ENCODE data around the gene TH.

TH gene

DNA sequence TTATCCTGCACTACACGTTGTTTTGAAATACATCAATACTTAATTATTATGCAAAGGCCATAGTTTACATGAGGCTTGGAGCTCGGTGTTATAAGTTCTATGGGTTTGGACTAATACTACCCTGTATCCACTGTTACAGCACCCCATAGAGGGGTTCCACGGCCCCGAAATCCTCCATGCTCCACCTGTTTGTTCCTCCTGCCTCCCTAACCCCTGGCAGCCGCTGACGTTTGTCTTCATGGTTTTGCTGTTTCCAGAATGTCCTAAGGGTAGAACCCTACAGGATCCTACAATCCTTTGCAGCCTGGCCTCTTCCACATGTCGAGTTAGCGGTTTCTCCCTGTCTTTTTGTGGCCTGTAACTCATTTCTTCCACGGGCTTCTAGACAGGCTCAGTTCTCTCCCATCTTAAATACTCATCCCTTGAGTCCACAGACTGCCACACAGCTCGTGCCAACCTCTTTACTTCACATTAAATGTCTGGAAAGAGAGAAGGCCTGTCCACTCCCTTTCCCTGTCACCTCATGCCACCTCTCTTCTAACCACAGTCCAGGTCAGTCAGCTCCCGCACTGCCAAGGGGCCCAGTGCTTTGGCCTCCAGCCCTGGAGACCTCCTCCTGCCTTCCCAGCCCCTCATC is 42.4 kb upstream of the TH start:
- Histone ChIP-seq H3K27ac (no peak overlapping the region), H3K9me3 (no peaks in the 10 kb centered on the region), H3K4me1 (peaks cover 0 to 9% (median 0%) of the 10 kb centered on the region in 4 donors), H3K27me3 (peaks cover 0 to 55% of the 10 kb centered on the region in 2 donors), H3K36me3 (no peaks in the 10 kb centered on the region), H3K4me3 (no peak overlapping the region)
- TF ChIP-seq, protein P1, sequence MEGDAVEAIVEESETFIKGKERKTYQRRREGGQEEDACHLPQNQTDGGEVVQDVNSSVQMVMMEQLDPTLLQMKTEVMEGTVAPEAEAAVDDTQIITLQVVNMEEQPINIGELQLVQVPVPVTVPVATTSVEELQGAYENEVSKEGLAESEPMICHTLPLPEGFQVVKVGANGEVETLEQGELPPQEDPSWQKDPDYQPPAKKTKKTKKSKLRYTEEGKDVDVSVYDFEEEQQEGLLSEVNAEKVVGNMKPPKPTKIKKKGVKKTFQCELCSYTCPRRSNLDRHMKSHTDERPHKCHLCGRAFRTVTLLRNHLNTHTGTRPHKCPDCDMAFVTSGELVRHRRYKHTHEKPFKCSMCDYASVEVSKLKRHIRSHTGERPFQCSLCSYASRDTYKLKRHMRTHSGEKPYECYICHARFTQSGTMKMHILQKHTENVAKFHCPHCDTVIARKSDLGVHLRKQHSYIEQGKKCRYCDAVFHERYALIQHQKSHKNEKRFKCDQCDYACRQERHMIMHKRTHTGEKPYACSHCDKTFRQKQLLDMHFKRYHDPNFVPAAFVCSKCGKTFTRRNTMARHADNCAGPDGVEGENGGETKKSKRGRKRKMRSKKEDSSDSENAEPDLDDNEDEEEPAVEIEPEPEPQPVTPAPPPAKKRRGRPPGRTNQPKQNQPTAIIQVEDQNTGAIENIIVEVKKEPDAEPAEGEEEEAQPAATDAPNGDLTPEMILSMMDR (IDR thresholded peaks at IDR 0.05) = no peak
- DNase-seq = no peak
- intact Hi-C loops (cut with DNase I; ENCODE audit: low total_unique reads) = no loop called here

DNA sequence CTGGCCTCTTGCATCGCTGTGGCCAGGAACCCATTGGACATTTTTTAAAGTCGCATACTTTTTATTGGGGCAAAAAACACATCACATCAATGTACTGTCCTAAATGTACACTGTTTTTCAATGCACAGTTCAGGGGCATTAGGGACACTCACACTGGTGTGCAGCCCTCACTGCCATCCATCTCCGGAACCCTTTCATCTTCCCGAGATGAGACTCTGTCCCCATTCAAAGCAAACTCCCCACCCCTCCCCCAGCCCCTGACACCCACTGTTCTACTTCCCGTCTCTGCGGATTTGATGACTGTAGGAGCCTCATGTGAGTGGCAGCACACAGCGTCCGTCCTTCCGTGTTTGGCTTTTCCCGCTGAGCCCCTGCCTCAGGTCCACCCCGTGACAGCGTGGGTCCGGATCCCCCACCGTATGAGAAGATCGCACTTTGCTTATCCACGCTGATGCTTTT is 41.8 kb upstream of the TH start:
- intact Hi-C loops (cut with DNase I; ENCODE audit: low total_unique reads) = no loop called here
- H3K36me3 ChIP-seq = no peaks in the 10 kb centered on the region
- peaks cover 0 to 60% of the 10 kb centered on the region in 2 donors for H3K27me3 ChIP-seq
- H3K9me3 ChIP-seq = no peaks in the 10 kb centered on the region
- no peak for DNase-seq
- no peak overlapping the region for H3K4me3 ChIP-seq
- TF ChIP-seq, protein P1 (IDR thresholded peaks at IDR 0.05) = no peak
- no peak overlapping the region for H3K27ac ChIP-seq
- peaks cover 0 to 9% (median 0%) of the 10 kb centered on the region in 4 donors for H3K4me1 ChIP-seq

DNA sequence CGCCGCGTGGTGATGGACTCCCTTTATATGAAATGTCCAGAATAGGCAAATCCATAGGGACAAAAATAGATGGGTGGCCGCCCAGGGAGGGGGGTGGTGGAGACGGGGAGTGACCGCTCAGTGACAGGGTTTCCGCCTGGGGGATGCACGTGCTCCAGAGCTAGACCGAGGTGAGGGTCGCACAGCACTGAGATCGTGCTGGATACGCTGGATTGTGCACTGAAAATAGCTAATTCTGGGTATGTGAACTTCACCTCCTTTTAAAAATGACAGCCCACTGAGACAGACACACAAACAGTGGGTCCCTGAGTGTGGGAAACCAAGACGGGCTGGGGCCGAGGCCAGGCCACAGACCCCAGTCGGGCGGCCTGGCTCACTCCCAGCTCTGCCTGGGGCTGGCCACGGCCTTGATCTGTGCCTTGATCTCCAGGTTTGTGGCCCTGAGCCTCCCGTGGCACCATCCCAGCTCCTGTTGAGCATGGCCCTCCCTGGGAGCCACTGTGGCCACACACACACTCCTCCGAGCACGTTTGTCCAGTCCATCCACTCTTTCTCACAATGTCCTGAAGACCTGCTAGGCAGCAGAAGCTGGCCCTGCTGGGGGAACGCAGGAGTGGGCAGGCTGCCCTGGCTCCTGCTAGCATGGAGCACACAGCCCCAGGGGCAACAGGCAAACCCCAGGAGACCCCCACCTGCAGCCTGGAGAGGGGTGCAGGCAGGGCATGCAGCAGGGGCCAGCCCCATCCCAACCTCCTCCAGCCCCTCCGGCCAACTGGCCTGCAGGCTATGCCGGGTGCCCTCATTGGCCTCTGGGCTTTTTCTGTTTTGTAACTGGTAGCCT is 41.0 kb upstream of the TH start:
- Histone ChIP-seq H3K27me3 (peaks cover 0 to 64% of the 10 kb centered on the region in 2 donors), H3K4me1 (peaks cover 0 to 13% (median 0%) of the 10 kb centered on the region in 4 donors), H3K9me3 (no peaks in the 10 kb centered on the region), H3K36me3 (no peaks in the 10 kb centered on the region), H3K4me3 (no peak overlapping the region), H3K27ac (no peak overlapping the region)
- intact Hi-C loops (cut with DNase I; ENCODE audit: low total_unique reads) = no loop called here
- DNase-seq = peak in 1 of 2 donors; percentile 40
- TF ChIP-seq, protein P1 (IDR thresholded peaks at IDR 0.05) = no peak

DNA sequence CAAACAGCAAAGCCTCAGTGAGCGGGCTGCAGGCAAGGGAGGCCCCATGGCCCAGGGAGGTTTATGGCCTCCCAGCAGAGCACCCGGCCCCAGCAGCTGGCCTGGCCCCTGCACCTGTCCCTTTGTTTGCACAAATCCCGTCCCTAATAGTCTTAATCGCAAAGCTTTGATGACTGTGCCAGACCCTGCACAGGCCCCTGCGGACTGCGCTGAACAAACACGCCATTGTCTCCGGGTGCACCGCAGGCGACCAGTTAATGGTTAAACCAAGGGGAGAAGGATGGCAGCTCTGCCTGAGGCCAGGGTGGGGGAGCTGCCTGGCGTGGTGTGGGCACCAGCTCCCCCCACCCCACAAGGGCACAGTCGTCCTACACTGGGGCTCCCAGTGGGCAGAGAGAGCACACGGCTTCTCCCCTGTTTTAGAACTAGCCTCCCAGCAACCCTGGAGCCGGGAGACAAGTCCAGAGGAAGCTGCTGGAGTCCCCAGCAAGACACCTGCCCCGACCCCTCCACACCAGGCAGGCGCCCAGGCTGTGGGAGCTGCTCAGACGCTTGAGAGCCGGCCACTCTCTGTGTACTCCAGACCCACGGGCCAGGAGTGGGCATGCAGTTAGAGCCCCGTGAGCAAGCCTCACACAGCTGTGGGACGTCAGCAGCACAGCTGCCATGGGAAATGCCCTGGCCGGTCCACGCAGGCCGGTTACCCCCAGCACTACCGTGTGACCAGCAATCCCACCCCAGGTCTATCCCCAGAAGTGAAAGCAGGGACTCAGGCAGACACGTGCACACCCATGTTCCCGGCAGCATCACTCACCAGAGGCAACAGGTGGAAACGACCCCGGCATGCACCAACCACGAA is 39.7 kb upstream of the TH start:
- Histone ChIP-seq H3K27me3 (peaks cover 0 to 54% of the 10 kb centered on the region in 2 donors), H3K36me3 (no peaks in the 10 kb centered on the region), H3K27ac (no peak overlapping the region), H3K4me1 (peaks cover 0 to 13% (median 0%) of the 10 kb centered on the region in 4 donors), H3K9me3 (peaks cover 0 to 6% (median 0%) of the 10 kb centered on the region in 3 donors), H3K4me3 (no peak overlapping the region)
- intact Hi-C loops (cut with DNase I; ENCODE audit: low total_unique reads) = no loop called here
- TF ChIP-seq, protein P1 (IDR thresholded peaks at IDR 0.05) = no peak
- DNase-seq = peak; percentile 11 to 50

DNA sequence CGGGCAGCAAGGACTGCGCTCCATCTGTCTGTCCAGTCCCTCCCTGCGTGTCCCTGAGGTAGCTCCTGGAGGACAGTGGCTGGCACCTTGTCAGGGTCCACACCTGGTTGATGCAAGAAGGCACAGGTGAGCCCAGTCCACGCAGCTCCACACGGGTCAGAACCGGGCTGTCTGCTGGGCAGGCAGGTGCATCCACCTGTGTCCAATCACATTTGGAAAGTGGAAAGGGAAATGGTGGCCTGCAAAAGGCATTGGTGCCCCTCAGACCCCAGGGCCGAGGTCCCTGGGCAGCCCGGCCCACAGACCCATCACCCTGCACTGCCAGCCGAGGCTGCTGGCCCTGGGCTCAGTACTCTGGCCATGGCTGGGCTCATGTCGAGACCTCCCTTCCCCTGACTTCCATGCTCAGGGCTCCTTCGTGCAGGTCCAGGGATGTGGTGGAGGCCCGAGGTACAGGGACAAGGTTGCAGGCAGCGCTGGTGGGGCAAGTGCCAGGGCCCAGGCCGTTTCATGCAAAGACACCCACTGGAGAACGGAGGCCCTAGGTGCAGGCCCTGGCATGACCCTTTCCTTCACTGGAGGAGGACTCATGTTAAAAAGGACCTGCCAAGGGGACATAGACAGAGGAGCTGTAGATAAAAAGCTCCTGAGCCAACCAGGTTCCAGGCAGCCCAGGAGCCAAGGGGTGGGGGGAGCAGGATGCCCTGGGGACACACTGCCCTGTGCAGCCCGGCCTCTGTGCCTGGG is 38.9 kb upstream of the TH start:
- Histone ChIP-seq H3K36me3 (no peaks in the 10 kb centered on the region), H3K27ac (no peak overlapping the region), H3K27me3 (peaks cover 0 to 46% of the 10 kb centered on the region in 2 donors), H3K4me3 (no peak overlapping the region), H3K4me1 (peaks cover 0 to 13% (median 0%) of the 10 kb centered on the region in 4 donors), H3K9me3 (peaks cover 0 to 6% (median 0%) of the 10 kb centered on the region in 3 donors)
- intact Hi-C loops (cut with DNase I; ENCODE audit: low total_unique reads) = no loop called here
- peak in 1 of 2 donors; percentile 12 for DNase-seq
- TF ChIP-seq, protein P1 (IDR thresholded peaks at IDR 0.05) = no peak
